AG04449 (cell line): ENCODE results near the gene AMBRA1.

Experiments used
- CTCF ChIA-PET: fragments of 350-600 bp; formaldehyde crosslinking; extraction: SDS; loops from one replicate; lab custom pipeline; 2021; ENCODE audit warnings: antibody characterized with exemption; lab: Yijun Ruan, JAX
- POLR2A ChIA-PET: fragments of 400-600, 350-600 bp; formaldehyde crosslinking; extraction: SDS; loops from one replicate; lab custom pipeline; 2020; ENCODE audit warnings: antibody characterized with exemption, inconsistent platforms; lab: Yijun Ruan, JAX
- DNase-seq: peaks from one replicate; pipeline ENCODE4 v3.0.0-alpha.2; 2010; ENCODE audit warnings: low read depth, low spot score
- H3K4me3 ChIP-seq: 2 replicates; pipeline ENCODE4 v1.5.1; 2011; ENCODE audit warnings: low read depth, mild to moderate bottlenecking, control low read depth, low read length
- TF ChIP-seq, protein P1 (sequence below): IDR thresholded peaks from one replicate; pipeline ENCODE4 v1.5.1; 2011; ENCODE audit warnings: mild to moderate bottlenecking, moderate library complexity, low read length, control low read depth, inconsistent platforms; ENCODE audit not compliant: insufficient read depth; ENCODE audit errors: missing control alignments

AMBRA1 gene

GRCh38 chr11:46508360-46508759 lies 85.5 kb downstream of the AMBRA1 start:
- CTCF ChIA-PET, result interaction anchor here (1.9 kb wide), 1 partner anchor 120 kb away, joined by 4 read pairs; no protein-coding TSS in a partner anchor
- TF ChIP-seq, protein P1, sequence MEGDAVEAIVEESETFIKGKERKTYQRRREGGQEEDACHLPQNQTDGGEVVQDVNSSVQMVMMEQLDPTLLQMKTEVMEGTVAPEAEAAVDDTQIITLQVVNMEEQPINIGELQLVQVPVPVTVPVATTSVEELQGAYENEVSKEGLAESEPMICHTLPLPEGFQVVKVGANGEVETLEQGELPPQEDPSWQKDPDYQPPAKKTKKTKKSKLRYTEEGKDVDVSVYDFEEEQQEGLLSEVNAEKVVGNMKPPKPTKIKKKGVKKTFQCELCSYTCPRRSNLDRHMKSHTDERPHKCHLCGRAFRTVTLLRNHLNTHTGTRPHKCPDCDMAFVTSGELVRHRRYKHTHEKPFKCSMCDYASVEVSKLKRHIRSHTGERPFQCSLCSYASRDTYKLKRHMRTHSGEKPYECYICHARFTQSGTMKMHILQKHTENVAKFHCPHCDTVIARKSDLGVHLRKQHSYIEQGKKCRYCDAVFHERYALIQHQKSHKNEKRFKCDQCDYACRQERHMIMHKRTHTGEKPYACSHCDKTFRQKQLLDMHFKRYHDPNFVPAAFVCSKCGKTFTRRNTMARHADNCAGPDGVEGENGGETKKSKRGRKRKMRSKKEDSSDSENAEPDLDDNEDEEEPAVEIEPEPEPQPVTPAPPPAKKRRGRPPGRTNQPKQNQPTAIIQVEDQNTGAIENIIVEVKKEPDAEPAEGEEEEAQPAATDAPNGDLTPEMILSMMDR, result no peak
- no peak overlapping the region for H3K4me3 ChIP-seq
- no peak for DNase-seq
- POLR2A ChIA-PET, result no interaction called here

DNA sequence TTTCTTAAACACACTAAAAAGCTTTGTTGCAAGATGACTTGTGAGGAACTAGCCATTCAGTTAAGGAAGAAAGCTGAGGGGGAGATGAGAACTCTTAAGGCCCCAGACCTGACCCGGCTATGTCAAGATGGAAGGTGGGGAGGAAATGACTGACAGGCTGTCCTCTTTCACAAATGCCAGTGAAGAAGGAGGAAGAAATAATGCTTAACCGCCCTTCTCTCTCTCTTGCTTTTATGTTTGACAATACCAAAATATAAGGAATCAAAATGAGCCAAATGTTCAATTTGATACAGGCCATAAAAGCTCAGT lies 87.4 kb downstream of the AMBRA1 start:
- H3K4me3 ChIP-seq, result no peak overlapping the region
- DNase-seq, result no peak
- TF ChIP-seq, protein P1, result no peak
- POLR2A ChIA-PET, result no interaction called here
- CTCF ChIA-PET, result interaction anchor here (1.3 to 2.4 kb wide), 3 partner anchors 16 to 22 kb away, joined by 4 to 10 read pairs (median 9); no protein-coding TSS in a partner anchor

DNA sequence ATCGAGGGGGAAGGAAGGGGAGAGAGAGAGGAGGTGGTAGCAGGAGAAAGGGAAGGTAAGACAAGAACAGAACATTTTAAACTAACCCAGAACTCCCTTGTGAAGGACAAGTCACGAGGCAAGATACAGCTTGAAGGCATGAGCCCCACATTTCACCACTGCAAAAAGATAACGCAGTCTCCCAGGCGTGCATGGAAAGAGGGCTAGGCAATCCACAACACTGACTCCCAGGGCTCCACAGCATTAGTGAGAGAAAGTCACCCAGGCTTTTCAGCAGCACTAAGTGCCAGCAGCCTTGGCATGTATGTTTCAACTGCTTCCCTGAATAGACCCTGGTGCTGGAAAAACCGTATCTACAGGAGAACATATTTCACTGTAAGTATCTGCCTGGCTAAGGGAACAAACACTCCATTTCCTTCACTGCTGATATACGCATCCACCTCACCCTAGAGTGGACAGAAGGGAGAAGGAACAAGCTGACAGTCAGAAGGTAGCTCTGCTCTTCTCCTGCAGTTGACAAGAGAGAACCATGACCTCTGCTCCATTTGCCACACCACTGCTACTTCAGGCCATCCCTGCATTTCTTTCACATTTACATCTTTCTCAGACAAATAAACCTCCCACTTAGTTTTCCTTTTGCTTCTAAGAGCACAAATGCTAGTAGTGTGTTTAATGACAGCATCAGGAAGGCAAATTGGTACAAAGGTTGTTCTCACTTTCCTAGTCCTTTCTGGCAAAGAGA lies 87.9 kb downstream of the AMBRA1 start:
- POLR2A ChIA-PET, result no interaction called here
- DNase-seq, result no peak
- TF ChIP-seq, protein P1, result no peak
- H3K4me3 ChIP-seq, result no peak overlapping the region
- CTCF ChIA-PET, result interaction anchor here (0.6 to 2.4 kb wide), 4 partner anchors 16 to 23 kb away, joined by 3 to 10 read pairs (median 6); no protein-coding TSS in a partner anchor

DNA sequence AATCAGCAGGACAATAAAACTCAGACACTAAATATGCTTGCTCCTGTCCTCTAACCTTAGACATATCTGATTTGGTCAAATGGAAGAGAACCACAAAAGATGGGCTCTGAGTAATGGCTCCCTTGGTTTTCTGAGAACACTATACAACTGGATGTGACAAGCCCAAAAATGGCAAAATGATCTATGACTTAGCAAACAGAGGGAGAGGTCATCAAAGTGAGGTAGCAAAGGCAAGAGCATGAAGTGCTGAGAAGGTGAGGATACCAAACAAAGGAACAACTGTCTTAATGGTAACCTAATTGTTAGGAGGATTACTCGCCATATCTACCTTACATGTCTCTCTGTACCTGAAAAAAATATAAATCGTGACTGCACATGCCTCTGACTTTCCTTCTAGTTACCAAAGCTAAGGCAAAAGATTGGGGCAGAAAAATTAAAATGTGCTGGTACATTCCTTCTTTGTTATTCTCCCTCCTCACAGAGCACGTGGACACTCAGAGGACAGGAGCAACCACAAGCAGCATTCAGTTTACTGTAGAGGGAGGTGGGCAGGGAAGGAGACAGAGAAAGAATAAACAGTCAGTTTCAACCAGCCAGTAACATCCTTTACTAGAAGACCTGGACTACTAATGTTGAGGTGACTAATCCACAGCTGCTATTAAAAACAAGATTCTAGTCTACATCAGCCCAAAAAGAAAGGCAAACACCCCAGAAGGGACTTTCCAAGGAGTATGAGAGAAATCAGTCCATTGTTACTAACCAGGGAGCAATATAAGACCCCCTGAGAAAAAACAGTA lies 88.8 kb downstream of the AMBRA1 start:
- ChIA-PET POLR2A (no interaction called here), CTCF (interaction anchor here (0.6 to 3.0 kb wide), 4 partner anchors 14 to 24 kb away, joined by 3 to 20 read pairs (median 9); no protein-coding TSS in a partner anchor)
- DNase-seq, result peak; percentile 16
- TF ChIP-seq, protein P1, result no peak
- no peak overlapping the region for H3K4me3 ChIP-seq

DNA sequence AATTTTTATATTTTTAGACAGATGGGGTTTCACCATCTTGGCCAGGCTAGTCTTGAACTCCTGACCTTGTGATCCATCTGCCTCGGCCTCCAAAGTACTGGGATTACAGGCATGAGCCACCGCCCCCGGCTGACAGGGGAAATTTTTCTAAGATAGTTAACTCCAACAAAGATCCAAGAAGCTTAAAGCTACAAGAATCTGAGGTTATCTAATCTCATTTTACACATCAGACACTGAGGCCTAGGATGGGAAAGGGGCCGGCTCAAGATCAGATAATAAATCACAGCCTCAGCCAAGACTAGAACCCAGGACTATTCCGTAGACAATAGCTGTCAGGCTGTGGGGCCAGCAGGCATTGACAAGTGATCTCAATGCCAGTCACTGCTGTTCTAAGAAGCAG lies 94.0 kb downstream of the AMBRA1 start:
- DNase-seq, result no peak
- TF ChIP-seq, protein P1, result no peak
- ChIA-PET POLR2A (no interaction called here), CTCF (interaction anchor here (0.8 to 3.9 kb wide), 5 partner anchors 9 to 29 kb away, joined by 3 to 33 read pairs (median 4); no protein-coding TSS in a partner anchor)
- no peak overlapping the region for H3K4me3 ChIP-seq

GRCh38 chr11:46498968-46499367 lies 94.9 kb downstream of the AMBRA1 start:
- H3K4me3 ChIP-seq, result no peak overlapping the region
- TF ChIP-seq, protein P1, result no peak
- ChIA-PET CTCF (interaction anchor here (1.1 to 3.9 kb wide), 3 partner anchors 8 to 30 kb away, joined by 3 to 33 read pairs (median 4); no protein-coding TSS in a partner anchor), POLR2A (no interaction called here)
- no peak for DNase-seq
